GM19025 (cell line): ENCODE results near the gene HAPLN1.

Source experiments
- ATAC-seq: cut with Tn5 transposase; IDR thresholded peaks from one replicate; pipeline ENCODE4 v1.9.1; 2021; ENCODE audit warnings: mild to moderate bottlenecking, low read depth, moderate library complexity; ENCODE audit not compliant: unreplicated experiment

HAPLN1 gene

GRCh38 chr5:83718936-83719495, 1.6 kb downstream of the HAPLN1 start:
- no peak for ATAC-seq

GRCh38 chr5:83718195-83718825, 2.3 kb downstream of the HAPLN1 start:
- ATAC-seq = peak; percentile 78

DNA sequence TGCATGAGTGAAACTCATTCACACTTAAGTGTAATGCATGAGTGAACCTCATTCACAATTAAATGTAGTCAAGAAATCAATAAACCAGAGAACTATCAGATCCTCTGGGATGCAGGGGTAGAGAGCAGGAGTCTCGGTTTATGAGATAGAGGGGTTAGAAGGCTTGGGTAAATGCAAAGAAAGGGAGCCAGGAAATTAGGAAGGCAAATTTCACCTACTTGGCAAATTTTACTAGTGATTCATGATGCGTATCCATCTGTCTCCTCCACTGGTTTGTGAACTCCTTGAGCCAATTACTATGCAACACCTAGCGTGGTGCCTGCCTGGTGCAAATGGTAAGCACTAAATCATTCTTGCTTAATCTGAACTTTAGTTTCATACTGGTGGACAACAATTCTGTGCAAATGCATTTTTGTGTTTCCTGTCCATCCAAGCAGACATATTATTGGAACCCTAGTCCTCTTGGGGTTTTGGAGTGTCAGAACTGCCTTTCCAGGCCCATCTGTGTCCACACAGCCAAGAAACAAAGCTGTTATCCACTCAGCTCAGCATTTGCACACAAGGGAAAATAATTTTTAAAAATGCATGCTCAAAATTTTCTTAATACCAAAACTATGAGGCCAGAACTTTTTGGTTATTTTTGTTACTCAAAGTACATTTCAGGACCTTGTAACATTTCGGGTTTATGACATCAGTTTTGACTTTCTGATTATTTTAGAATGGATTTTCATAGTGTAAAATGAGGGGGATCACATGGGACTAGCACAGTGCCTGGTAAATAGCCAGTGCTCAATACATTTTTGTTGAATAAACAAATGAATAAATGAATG, 5.2 kb downstream of the HAPLN1 start:
- no peak for ATAC-seq

DNA sequence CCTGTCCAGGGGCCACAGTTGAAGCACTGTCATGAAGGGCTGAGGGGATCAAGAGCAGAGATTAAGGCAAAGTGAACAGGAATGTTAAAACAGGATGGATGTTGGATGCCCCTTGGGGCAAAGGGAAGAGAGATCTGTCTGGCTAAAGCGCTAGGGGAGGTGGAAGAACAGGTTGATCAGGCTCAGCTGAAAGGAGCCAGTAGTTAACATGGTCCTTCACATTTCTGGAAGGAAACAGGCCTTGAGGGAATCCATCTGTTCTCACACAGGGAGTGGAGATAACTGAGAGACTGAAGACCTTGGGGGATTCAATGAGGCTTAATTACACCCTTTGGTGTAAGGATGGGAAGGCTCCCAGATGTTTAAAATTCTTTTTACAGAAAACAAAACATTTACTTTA, 5.8 kb downstream of the HAPLN1 start:
- ATAC-seq = no peak

DNA sequence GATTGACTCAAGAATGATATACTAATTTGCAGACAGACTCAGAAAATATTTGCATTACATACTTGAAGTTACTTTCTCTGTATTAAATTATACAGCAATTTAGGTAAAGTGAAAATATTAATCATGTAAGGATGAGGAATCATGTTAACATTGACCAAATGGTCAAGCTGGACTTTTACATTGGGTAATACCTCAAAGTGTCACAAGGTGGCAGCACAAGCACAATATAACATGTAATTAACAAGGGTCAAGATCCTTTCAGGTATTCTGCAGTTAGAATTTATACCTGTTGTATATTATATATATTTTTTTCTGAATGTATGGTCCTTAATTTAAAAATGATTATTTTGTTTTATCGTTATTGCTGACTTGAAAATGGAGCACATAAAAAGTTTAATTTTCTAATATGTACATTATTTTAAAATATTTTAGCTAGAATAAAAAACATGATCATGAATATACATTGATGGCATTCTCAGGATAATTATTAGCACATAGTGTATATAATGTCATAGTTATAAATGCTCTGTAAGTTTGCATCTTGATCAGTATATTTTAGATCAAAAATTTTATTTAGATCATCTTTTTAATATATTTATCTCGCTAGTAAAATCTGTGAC, 8.6 kb downstream of the HAPLN1 start:
- ATAC-seq = peak; percentile 57

DNA sequence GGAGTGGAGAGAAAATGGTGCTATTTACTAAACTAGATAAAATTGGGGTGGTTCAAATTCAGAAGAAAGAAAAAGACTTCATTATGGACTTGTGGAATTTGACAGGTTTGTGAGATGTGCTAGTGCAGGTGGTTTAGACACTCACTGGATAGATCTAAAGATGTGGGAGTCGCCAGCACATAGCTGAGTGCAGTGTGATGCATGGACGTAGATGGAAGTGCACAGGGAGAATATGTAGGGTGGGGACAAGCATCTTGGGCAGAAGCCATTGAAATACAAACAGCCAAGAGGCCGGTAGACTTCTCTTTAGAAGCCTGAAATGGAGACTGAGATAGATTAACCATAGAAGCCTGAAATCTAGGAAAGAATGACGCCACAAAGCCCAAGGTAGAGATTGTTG, 10.7 kb downstream of the HAPLN1 start:
- ATAC-seq = no peak

GRCh38 chr5:83708170-83708569, 12.5 kb downstream of the HAPLN1 start:
- no peak for ATAC-seq

DNA sequence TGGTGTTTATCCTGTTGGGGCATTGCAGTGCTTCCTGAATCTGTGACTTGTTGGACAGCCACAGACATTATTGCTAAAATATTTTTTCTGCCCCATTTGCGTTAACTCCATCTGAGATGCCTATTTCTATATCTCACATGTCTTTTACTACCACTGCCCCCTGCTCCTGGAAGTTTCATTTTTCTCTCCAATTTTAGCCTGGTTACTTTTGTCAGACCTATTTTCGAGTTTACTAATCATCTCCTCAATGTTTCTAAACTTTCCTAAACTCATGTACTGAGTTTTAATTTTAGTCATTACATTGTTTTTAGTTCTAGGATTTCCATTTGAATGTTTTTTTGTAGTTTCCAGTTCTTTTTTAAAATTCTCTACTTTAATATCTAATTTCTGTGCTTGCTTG, 17.6 kb downstream of the HAPLN1 start:
- ATAC-seq = no peak

DNA sequence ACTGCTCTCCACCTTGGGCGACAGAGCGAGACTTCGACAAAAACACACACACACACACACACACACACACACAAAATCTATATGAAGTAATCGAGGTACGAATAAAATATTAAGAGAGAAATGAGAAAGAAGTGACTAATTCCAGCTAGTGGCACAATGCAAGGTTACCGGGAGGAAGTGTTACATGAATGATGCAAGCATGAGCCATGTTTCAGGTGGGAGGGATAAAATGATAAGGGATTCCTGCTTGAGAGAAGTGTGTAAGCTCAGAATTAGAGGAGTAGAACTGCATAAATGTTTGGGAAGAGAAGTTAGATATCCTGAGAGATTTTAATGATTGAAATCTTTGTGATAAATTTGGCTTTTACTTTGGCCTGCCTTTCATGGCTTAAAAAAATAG, 18.8 kb downstream of the HAPLN1 start:
- ATAC-seq = no peak

DNA sequence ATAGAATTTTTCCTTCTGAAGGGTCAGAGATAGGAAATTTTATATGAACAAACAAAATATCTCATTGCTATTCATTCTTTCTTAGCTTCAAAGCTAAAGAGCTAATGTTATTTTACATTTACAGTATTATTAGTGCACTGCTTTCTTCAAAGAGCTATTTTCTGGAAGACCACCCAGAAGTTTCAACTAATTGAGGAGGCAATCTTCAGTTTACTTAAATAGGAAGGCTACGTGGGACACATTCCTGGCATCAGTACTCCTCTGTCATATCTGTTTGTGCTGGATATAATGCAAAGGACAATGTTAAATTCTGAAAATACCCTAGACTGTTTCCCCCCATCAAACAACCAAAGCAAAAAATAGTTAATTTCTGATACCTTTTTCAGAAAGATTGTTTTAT, 30.8 kb downstream of the HAPLN1 start:
- no peak for ATAC-seq

DNA sequence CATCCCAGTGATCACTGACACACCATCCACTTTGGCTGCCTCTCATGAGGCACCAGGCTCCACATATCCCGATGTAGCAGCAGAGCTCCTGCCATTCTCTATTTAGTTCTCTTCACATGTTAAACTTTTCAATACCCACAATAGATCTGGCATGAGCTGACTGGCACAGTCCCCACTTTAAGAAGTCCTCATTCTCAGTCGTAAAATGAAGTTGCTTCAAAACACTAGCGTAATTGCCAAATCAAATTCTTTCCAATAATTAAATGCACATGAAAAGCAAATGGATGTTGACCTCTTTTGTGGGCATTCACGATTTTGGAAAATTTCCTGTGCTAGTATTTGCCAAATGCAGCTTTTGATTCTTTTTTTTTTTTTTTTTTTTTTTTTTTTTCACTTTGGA, 32.4 kb downstream of the HAPLN1 start:
- ATAC-seq = no peak

GRCh38 chr5:83687124-83687619, 33.5 kb downstream of the HAPLN1 start:
- ATAC-seq = no peak

DNA sequence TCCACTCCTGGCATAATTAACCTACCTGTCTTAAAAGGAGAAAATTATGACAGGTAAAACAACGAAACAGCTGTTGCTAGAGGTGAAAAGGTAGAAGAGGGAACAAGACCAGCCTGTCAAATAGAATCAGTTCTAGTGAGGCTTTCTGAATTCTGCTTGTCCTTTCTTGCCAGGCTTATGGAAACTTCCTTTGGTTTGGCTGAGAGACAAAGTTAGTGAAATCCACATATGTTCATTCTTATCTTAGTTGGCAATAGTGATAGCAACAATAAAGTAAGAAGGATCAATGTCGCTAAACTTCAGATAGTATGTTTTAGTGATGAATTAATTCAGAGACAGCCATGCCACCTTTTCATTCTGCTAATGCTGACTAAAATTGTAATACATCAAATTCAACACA, 34.4 kb downstream of the HAPLN1 start:
- no peak for ATAC-seq

- no peak for ATAC-seq
These were observed 36.8 kb downstream of the HAPLN1 start for GRCh38 chr5:83683836-83684235.

DNA sequence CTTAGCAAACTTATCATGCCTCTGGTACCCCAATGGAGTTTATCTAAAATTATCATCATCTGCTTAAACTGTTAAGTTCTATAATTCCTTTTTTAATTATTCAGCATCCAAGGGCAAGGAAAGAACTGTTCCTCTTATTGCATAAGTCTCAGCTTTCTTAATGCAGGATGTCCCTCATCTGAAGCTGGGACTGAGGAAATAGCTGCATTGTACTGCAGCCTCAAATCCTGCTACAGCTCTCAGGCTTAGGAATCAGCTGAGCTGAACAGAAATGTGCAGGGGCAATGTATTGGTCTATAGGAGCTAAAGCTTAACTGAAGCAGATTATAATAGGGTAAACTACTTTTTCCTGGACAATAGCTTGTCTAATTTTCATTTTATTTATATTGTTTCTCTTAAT, 48.0 kb downstream of the HAPLN1 start:
- no peak for ATAC-seq

- no peak for ATAC-seq
These were observed 48.5 kb downstream of the HAPLN1 start for GRCh38 chr5:83672158-83672557.

GRCh38 chr5:83665631-83666030, 55.0 kb downstream of the HAPLN1 start:
- no peak for ATAC-seq

- no peak for ATAC-seq
These were observed 58.1 kb downstream of the HAPLN1 start for GRCh38 chr5:83662558-83662957.

DNA sequence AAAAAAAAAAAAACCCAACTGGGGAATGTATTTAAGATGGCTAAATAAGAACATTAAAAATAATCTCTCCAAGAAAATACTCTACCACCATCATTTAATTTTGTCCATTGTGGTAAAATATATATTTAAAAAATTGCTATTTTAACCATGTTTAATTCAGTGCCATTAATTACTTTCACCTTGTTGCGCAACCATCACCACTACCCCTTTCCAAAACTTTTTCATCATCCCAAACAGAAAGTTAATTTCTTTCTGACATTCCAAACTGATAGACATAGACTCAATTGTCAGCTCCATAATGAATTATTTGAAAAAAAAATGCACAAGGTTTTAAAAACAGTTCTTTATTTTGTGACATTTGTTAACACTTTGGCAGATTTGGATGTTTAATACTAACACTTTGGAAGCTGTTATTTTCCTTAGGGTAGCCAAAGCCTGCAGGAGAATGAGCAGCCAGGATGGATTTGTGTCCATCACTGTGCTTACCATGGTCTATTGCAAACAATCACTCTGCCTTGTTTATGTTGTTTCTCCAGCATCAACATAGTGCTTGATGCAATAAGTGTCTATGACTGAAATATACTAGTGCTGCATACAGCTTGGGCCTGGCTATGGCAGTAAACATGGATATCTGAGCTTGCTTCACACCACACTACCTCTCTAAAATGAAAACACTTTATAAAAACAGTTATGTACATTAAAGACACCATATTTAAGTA, 62.7 kb downstream of the HAPLN1 start:
- no peak for ATAC-seq

- ATAC-seq = no peak
These were observed 66.1 kb downstream of the HAPLN1 start for GRCh38 chr5:83654427-83654994.
